Mesenchymal stem cell (in vitro differentiated cells and primary cell): Measurements from ENCODE around the gene RHOC.

Experiments used
- DNase-seq: peaks from one replicate; pipeline ENCODE4 v3.0.0-alpha.2; 2013
- H2AFZ ChIP-seq: one replicate; pipeline ENCODE4 v1.6.1; 2013; ENCODE audit warnings: low read depth, mild to moderate bottlenecking, control low read depth, inconsistent platforms, low read length, moderate library complexity
- H2AK5ac ChIP-seq: 2 replicates; pipeline ENCODE4 v1.6.1; 2013; ENCODE audit warnings: low read length, moderate library complexity, mild to moderate bottlenecking, inconsistent platforms; ENCODE audit not compliant: severe bottlenecking
- H2BK120ac ChIP-seq: one replicate; pipeline ENCODE4 v1.6.1; 2013; ENCODE audit warnings: low read depth, mild to moderate bottlenecking, inconsistent platforms, low read length, moderate library complexity
- H2BK12ac ChIP-seq, 2 experiments: one replicate each; pipeline ENCODE4 v1.6.1; 2013; ENCODE audit warnings: inconsistent platforms in 2 of 2, low read length in 2 of 2, mild to moderate bottlenecking in 2 of 2, moderate library complexity in 2 of 2, control low read depth in 1 of 2
- H2BK15ac ChIP-seq: one replicate; pipeline ENCODE4 v1.6.1; 2013; ENCODE audit warnings: mild to moderate bottlenecking, low read depth, inconsistent platforms; ENCODE audit not compliant: poor library complexity, severe bottlenecking
- H2BK5ac ChIP-seq: 2 replicates; pipeline ENCODE4 v1.6.1; 2013; ENCODE audit warnings: low read depth, mild to moderate bottlenecking, low read length, control low read depth, inconsistent platforms; ENCODE audit not compliant: poor library complexity, severe bottlenecking
- H3K14ac ChIP-seq, 2 experiments: one replicate each; pipeline ENCODE4 v1.6.1; 2013; ENCODE audit warnings: inconsistent platforms in 2 of 2, low read length in 2 of 2, control low read depth in 1 of 2, mild to moderate bottlenecking in 1 of 2, moderate library complexity in 1 of 2
- H3K18ac ChIP-seq, 2 experiments: one replicate each; pipeline ENCODE4 v1.6.1; 2013; ENCODE audit warnings: inconsistent platforms in 2 of 2, low read length in 2 of 2, control low read depth in 1 of 2, low read depth in 1 of 2, mild to moderate bottlenecking in 1 of 2
- H3K23ac ChIP-seq, 2 experiments: one replicate each; pipeline ENCODE4 v1.6.1; 2013; ENCODE audit warnings: inconsistent platforms in 2 of 2, low read length in 2 of 2, mild to moderate bottlenecking in 2 of 2, moderate library complexity in 2 of 2, control low read depth in 1 of 2
- H3K27ac ChIP-seq: 2 replicates; pipeline ENCODE4 v1.5.1; 2013; ENCODE audit warnings: mild to moderate bottlenecking, moderate library complexity, low read length, control low read depth, inconsistent platforms; ENCODE audit not compliant: poor library complexity, severe bottlenecking
- H3K27me3 ChIP-seq, 2 experiments: 2 replicates each; pipeline versions ENCODE4 v1.6.1 to v1.7.0; 2013; ENCODE audit warnings: low read length in 2 of 2, mild to moderate bottlenecking in 2 of 2, moderate library complexity in 2 of 2, control low read depth in 1 of 2, inconsistent platforms in 1 of 2; ENCODE audit not compliant: control insufficient read depth in 1 of 2, insufficient read depth in 1 of 2
- H3K36me3 ChIP-seq, 2 experiments: 2 replicates each; pipeline versions ENCODE4 v1.6.1 to v1.7.0; 2013; ENCODE audit warnings: low read length in 2 of 2, control low read depth in 1 of 2, inconsistent platforms in 1 of 2, low read depth in 1 of 2, mild to moderate bottlenecking in 1 of 2; ENCODE audit not compliant: insufficient read depth in 2 of 2, control insufficient read depth in 1 of 2
- H3K4ac ChIP-seq, 2 experiments: one replicate each; pipeline ENCODE4 v1.6.1; 2013; ENCODE audit warnings: inconsistent platforms in 2 of 2, low read length in 2 of 2, mild to moderate bottlenecking in 2 of 2, moderate library complexity in 2 of 2, control low read depth in 1 of 2, low read depth in 1 of 2
- H3K4me1 ChIP-seq: 2 replicates; pipeline ENCODE4 v1.6.1; 2013; ENCODE audit warnings: low read depth, low read length, control low read depth; ENCODE audit not compliant: control insufficient read depth, insufficient read depth
- H3K4me2 ChIP-seq: 2 replicates; pipeline ENCODE4 v1.6.1; 2013; ENCODE audit warnings: low read length, mild to moderate bottlenecking, inconsistent platforms; ENCODE audit not compliant: poor library complexity, severe bottlenecking
- H3K4me3 ChIP-seq, 2 experiments: 2 replicates each; pipeline versions ENCODE4 v1.5.1 to v1.7.0; 2013; ENCODE audit warnings: low read length in 2 of 2, mild to moderate bottlenecking in 2 of 2, control low read depth in 1 of 2, low read depth in 1 of 2; ENCODE audit not compliant: insufficient read depth in 1 of 2
- H3K79me1 ChIP-seq: replicated peaks from 2 replicates; pipeline ENCODE4 v1.6.1; 2013; ENCODE audit warnings: mild to moderate bottlenecking, control low read depth, low read length, inconsistent platforms; ENCODE audit not compliant: poor library complexity, severe bottlenecking
- H3K9ac ChIP-seq: 2 replicates; pipeline ENCODE4 v1.7.0; 2013; ENCODE audit warnings: mild to moderate bottlenecking, low read length, moderate library complexity
- H3K9me3 ChIP-seq: 2 replicates; pipeline ENCODE4 v1.7.0; 2013; ENCODE audit warnings: mild to moderate bottlenecking, low read length; ENCODE audit not compliant: control insufficient read depth
- H4K8ac ChIP-seq: one replicate; pipeline ENCODE4 v1.6.1; 2013; ENCODE audit warnings: inconsistent platforms, mild to moderate bottlenecking, low read length, moderate library complexity
- H4K91ac ChIP-seq: one replicate; pipeline ENCODE4 v1.6.1; 2013; ENCODE audit warnings: mild to moderate bottlenecking, low read length, inconsistent platforms
- WGBS: methylation state at CpG from one replicate; pipeline ENCODE4 v1.1.7; 2013; ENCODE audit warnings: mixed read lengths; 5-methylcytosine and 5-hydroxymethylcytosine counted together

Gene RHOC

GRCh38 chr1:112702420-112703261 is 4.3 kb downstream of the RHOC start:
- H3K14ac ChIP-seq: no peak overlapping the region
- H4K8ac ChIP-seq: no peak overlapping the region
- peak overlapping the region; percentile 5 for H2AK5ac ChIP-seq
- 85% methylated on average over 12 of the region's 12 CpGs for WGBS
- H3K23ac ChIP-seq: no peak overlapping the region
- no peak for DNase-seq
- H2AFZ ChIP-seq: no peak overlapping the region
- H3K4me3 ChIP-seq: no peak overlapping the region
- no peak overlapping the region for H3K4me2 ChIP-seq
- H3K4me1 ChIP-seq: peaks cover 59% of the 10 kb centered on the region
- peak overlapping the region; percentile 39 for H2BK15ac ChIP-seq
- no peak overlapping the region for H3K18ac ChIP-seq
- no peak overlapping the region for H2BK12ac ChIP-seq
- no peaks in the 10 kb centered on the region for H3K27me3 ChIP-seq
- no peak overlapping the region for H2BK5ac ChIP-seq
- peaks cover 54 to 55% of the 10 kb centered on the region in 2 experiments for H3K36me3 ChIP-seq
- no peak overlapping the region for H3K9ac ChIP-seq
- H3K9me3 ChIP-seq: no peaks in the 10 kb centered on the region
- peaks cover 1% of the 10 kb centered on the region for H3K79me1 ChIP-seq
- no peak overlapping the region for H4K91ac ChIP-seq
- peak overlapping the region; percentile 17 for H3K27ac ChIP-seq
- no peak overlapping the region for H3K4ac ChIP-seq
- H2BK120ac ChIP-seq: no peak overlapping the region

GRCh38 chr1:112702067-112702395 is 4.9 kb downstream of the RHOC start:
- H2AFZ ChIP-seq: no peak overlapping the region
- H3K27me3 ChIP-seq: no peaks in the 10 kb centered on the region
- no peak overlapping the region for H2BK120ac ChIP-seq

GRCh38 chr1:112701227-112702066 is 5.5 kb downstream of the RHOC start:
- H3K4me3 ChIP-seq: no peak overlapping the region
- no peak overlapping the region for H2BK5ac ChIP-seq
- no peak overlapping the region for H3K4me2 ChIP-seq
- peak overlapping the region; percentile 81 for H4K8ac ChIP-seq
- peaks cover 1% of the 10 kb centered on the region for H3K79me1 ChIP-seq
- peak overlapping the region; percentile 89 for H3K27ac ChIP-seq
- WGBS: 74% methylated on average over 17 of the region's 17 CpGs
- peak overlapping the region in 1 of 2 experiments; percentile 55 for H2BK12ac ChIP-seq
- H3K9ac ChIP-seq: peak overlapping the region; percentile 62
- peak overlapping the region; percentile 82 for H2AK5ac ChIP-seq
- H3K9me3 ChIP-seq: no peaks in the 10 kb centered on the region
- H2BK120ac ChIP-seq: peak overlapping the region; percentile 50
- no peak for DNase-seq
- peak overlapping the region; percentile 30 for H4K91ac ChIP-seq
- no peak overlapping the region for H3K23ac ChIP-seq
- peaks cover 64 to 66% of the 10 kb centered on the region in 2 experiments for H3K36me3 ChIP-seq
- H3K14ac ChIP-seq: peak overlapping the region in 1 of 2 experiments; percentile 82
- H3K18ac ChIP-seq: peak overlapping the region; percentile 65 to 78
- H3K4me1 ChIP-seq: peaks cover 57% of the 10 kb centered on the region
- H2AFZ ChIP-seq: no peak overlapping the region
- peak overlapping the region; percentile 29 for H2BK15ac ChIP-seq
- H3K27me3 ChIP-seq: no peaks in the 10 kb centered on the region
- peak overlapping the region; percentile 35 to 57 for H3K4ac ChIP-seq

More at GRCh38 chr1:112702067-112702395, 4.9 kb downstream of the RHOC start:
- Histone ChIP-seq H4K8ac (no peak overlapping the region), H3K27ac (peak overlapping the region; percentile 89), H3K4me3 (no peak overlapping the region), H2BK5ac (no peak overlapping the region), H3K4me1 (peaks cover 57% of the 10 kb centered on the region), H2BK12ac (no peak overlapping the region), H3K14ac (no peak overlapping the region), H3K36me3 (peaks cover 58 to 60% of the 10 kb centered on the region in 2 experiments), H2AK5ac (no peak overlapping the region), H3K79me1 (peaks cover 1% of the 10 kb centered on the region), H2BK15ac (no peak overlapping the region), H3K9me3 (no peaks in the 10 kb centered on the region), H4K91ac (no peak overlapping the region), H3K18ac (no peak overlapping the region), H3K9ac (peak overlapping the region; percentile 62), H3K23ac (no peak overlapping the region), H3K4me2 (no peak overlapping the region), H3K4ac (no peak overlapping the region)
- 83% methylated on average over 3 of the region's 3 CpGs for WGBS
- no peak for DNase-seq
